ENCODE data around the gene TBC1D14. TPM values are rescaled to one million over a fixed set of nuclear protein-coding genes. Genes with fewer than 3 reads are reported as not detected.
A peak's percentile ranks its signal among the peaks of the same experiment; 100 is the strongest.

TBC1D14 gene
- total and polyA plus RNA-seq, 2 of the 8 experiments (the other 6 are each of a cell fraction or from before 2014, with no cell fraction given): 45.6 to 48.2 TPM

- 73% methylated on average over 5 of the region's 5 CpGs; no CpG with 5 or more reads in 1 of the 2 experiments for WGBS, 2 experiments (ENCODE audit: extremely low coverage in 1 of 2, insufficient coverage in 1 of 2, insufficient read length in 1 of 2, insufficient replicate concordance in 2 of 2, low coverage in 1 of 2, low lambda C conversion rate in 2 of 2, missing lambda C conversion rate in 1 of 2)
- H3K27me3 ChIP-seq (replicated peaks in 1 of 4; ENCODE audit: control insufficient read depth in 3 of 4, extremely low read depth in 1 of 4, insufficient read depth in 3 of 4, low read length in 3 of 4): no peaks in the 10 kb centered on the region
- TF ChIP-seq RBBP5 (IDR thresholded peaks at IDR 0.05; ENCODE audit: borderline replicate concordance, low read depth, low read length): no peak
- 0 out of 2 replicates have a peak, but pooled peaks have one; percentile 27 for TF ChIP-seq CEBPB (IDR thresholded peaks at IDR 0.05; ENCODE audit: low read depth, low read length)
- no peak for TF ChIP-seq BCL11A (IDR thresholded peaks at IDR 0.05; ENCODE audit: low read depth in 2 of 2, low read length in 2 of 2)
- no peak for TF ChIP-seq RAD21 (IDR thresholded peaks at IDR 0.05 in 1 of 2, conservative IDR thresholded peaks at IDR 0.05 in 1 of 2; ENCODE audit: low read depth in 2 of 2, low read length in 2 of 2)
- H3K4me3 ChIP-seq (ENCODE audit: extremely low read depth in 1 of 4, insufficient read depth in 2 of 4, low read depth in 3 of 4, low read length in 4 of 4): no peak overlapping the region
- no peak overlapping the region for H3K23ac ChIP-seq (ENCODE audit: insufficient read length)
- no peak for FAIRE-seq
- no peak overlapping the region for H4K5ac ChIP-seq (ENCODE audit: insufficient read length, low read depth, low read length)
- H2AK5ac ChIP-seq (ENCODE audit: low read depth, low read length): no peak overlapping the region
- peaks cover 0 to 25% (median 9%) of the 10 kb centered on the region in 4 experiments; a peak in 7 of 8 replicates for H3K36me3 ChIP-seq (ENCODE audit: control insufficient read depth in 2 of 4, insufficient read depth in 4 of 4, low read length in 3 of 4)
- H3K9ac ChIP-seq (replicated peaks in 1 of 4; ENCODE audit: extremely low read depth in 1 of 4, low read depth in 3 of 4, low read length in 3 of 4): no peak overlapping the region
- H2BK12ac ChIP-seq (ENCODE audit: low read depth, low read length): no peak overlapping the region
- no peaks in the 10 kb centered on the region for H3K23me2 ChIP-seq (ENCODE audit: low read depth, low read length)
- H2BK120ac ChIP-seq (replicated peaks; ENCODE audit: low read depth, low read length): no peak overlapping the region
- no peak overlapping the region for H2BK5ac ChIP-seq (ENCODE audit: low read depth, low read length)
- DNase-seq (ENCODE audit: low read depth in 1 of 2, low spot score in 2 of 2): no peak
- H3K4ac ChIP-seq (replicated peaks; ENCODE audit: insufficient read length, low read depth, low read length): no peak overlapping the region
- no peak overlapping the region for H3K4me2 ChIP-seq (ENCODE audit: insufficient read depth in 1 of 2, low read depth in 2 of 2, low read length in 2 of 2)
- H3K9me3 ChIP-seq (ENCODE audit: insufficient read depth in 2 of 2, low read depth in 1 of 2, low read length in 1 of 2): no peaks in the 10 kb centered on the region
- H3K4me1 ChIP-seq (replicated peaks in 1 of 4; ENCODE audit: control insufficient read depth in 3 of 4, insufficient read depth in 4 of 4, low read length in 3 of 4): no peaks in the 10 kb centered on the region; a peak in 1 of 7 replicates
- H4K8ac ChIP-seq (ENCODE audit: extremely low read depth, insufficient read depth, low read length): no peak overlapping the region
- no peak overlapping the region for H3K18ac ChIP-seq (ENCODE audit: extremely low read depth, low read length)
- H2BK15ac ChIP-seq (ENCODE audit: low read length): no peak overlapping the region
- H2BK20ac ChIP-seq (ENCODE audit: low read length): no peak overlapping the region
- H3K56ac ChIP-seq (replicated peaks; ENCODE audit: insufficient read length, low read depth, low read length): no peak overlapping the region
- H3K27ac ChIP-seq (ENCODE audit: low read depth, low read length): no peak overlapping the region
- H3K79me2 ChIP-seq (ENCODE audit: control insufficient read depth in 1 of 2, insufficient read depth in 2 of 2, low read length in 2 of 2): no peaks in the 10 kb centered on the region
- H4K91ac ChIP-seq (replicated peaks; ENCODE audit: insufficient read length, low read length): no peak overlapping the region
- H3K14ac ChIP-seq (ENCODE audit: insufficient read length): no peak overlapping the region
- POLR2A ChIA-PET (ENCODE audit: partially characterized antibody): interaction anchor here (1.7 kb wide), 1 partner anchor 33 kb away, joined by 6 read pairs; no protein-coding TSS in a partner anchor
- CTCF ChIA-PET (ENCODE audit: partially characterized antibody): interaction anchor here (0.6 to 1.8 kb wide), 6 partner anchors 16 to 325 kb away, joined by 3 to 6 read pairs (median 4); no protein-coding TSS in a partner anchor
- H3K79me1 ChIP-seq (ENCODE audit: low read depth, low read length): peaks cover 4% of the 10 kb centered on the region
- peaks cover 6 to 23% of the 10 kb centered on the region in 2 experiments for H4K20me1 ChIP-seq (replicated peaks in 1 of 2; ENCODE audit: control insufficient read depth in 1 of 2, insufficient read depth in 2 of 2, low read length in 2 of 2)
- H2AFZ ChIP-seq (ENCODE audit: low read length): no peak overlapping the region
Measured at GRCh38 chr4:7021355-7021754, 111.7 kb downstream of the TBC1D14 start.
